B cell (primary cell): Measurements from ENCODE around the gene JMJD1C.

Experiments
- EZH2 ChIP-seq: IDR thresholded peaks from 2 replicates; pipeline ENCODE4 v1.6.1; 2012; ENCODE audit warnings: borderline replicate concordance, low read depth, mild to moderate bottlenecking, moderate library complexity, low read length; ENCODE audit not compliant: insufficient read depth, poor library complexity, severe bottlenecking
- TF ChIP-seq, protein P1 (sequence below): fragments of 200-600 bp; IDR thresholded peaks from one replicate; pipeline ENCODE4 v1.8.0; 2022; ENCODE audit warnings: antibody characterized with exemption, mild to moderate bottlenecking

DNA sequence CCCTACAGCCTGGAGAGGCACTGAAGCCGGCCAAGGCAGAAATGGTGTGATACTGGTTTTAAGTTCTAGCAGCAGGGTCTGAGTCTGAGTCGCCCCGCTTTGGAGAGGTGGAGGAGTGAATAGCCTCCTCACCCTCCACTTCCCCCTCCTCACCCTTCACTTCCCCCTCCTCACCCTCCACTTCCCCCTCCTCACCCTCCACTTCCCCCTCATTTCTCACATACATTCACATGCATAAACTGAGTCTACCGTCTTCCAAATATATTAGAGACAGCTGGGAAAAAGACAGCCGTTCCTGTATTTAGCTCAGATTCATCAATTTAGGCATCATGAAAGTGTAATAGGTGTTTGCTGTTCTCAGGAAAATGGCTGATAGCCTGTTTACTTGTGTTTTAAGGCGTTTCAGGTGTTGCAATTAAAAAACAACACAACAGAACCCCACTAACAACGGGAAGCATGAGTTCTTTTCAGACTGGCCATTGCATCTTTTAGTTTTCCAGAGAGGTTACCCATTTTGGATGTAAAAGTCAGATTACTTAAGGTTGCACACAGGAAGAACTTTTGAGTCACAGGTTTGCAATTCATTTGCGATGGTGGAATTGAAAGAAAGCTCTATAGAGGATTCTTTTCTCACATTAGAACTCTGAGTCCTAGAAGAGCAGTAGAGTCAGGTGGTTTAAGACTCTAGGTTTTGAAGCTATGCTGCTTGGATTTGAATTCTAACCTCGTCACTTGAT lies 331.8 kb downstream of the JMJD1C start:
- TF ChIP-seq, protein P1, sequence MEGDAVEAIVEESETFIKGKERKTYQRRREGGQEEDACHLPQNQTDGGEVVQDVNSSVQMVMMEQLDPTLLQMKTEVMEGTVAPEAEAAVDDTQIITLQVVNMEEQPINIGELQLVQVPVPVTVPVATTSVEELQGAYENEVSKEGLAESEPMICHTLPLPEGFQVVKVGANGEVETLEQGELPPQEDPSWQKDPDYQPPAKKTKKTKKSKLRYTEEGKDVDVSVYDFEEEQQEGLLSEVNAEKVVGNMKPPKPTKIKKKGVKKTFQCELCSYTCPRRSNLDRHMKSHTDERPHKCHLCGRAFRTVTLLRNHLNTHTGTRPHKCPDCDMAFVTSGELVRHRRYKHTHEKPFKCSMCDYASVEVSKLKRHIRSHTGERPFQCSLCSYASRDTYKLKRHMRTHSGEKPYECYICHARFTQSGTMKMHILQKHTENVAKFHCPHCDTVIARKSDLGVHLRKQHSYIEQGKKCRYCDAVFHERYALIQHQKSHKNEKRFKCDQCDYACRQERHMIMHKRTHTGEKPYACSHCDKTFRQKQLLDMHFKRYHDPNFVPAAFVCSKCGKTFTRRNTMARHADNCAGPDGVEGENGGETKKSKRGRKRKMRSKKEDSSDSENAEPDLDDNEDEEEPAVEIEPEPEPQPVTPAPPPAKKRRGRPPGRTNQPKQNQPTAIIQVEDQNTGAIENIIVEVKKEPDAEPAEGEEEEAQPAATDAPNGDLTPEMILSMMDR = peak; percentile 4
- TF ChIP-seq EZH2 = no peak
